Measurements from ENCODE around the gene UBE2K. TPM values are rescaled to one million over a fixed set of nuclear protein-coding genes. Genes with fewer than 3 reads are reported as not detected.
A peak's percentile ranks its signal among the peaks of the same experiment; 100 is the strongest.

Gene UBE2K
- total and polyA plus RNA-seq, 12 donors: 24.0 to 74.0 (median 56.5) TPM

GRCh38 chr4:39682138-39682537 is 15.8 kb upstream of the UBE2K start:
- DNase-seq: no peak
- ATAC-seq: peak in 3 of 8 donors; percentile 31 to 49 (median 42)
- Histone ChIP-seq H3K9me3 (no peaks in the 10 kb centered on the region), H3K36me3 (no peaks in the 10 kb centered on the region), H3K27me3 (no peaks in the 10 kb centered on the region), H3K4me3 (no peak overlapping the region), H3K27ac (no peak overlapping the region), H3K4me1 (peaks cover 0 to 4% (median 0%) of the 10 kb centered on the region in 9 donors)
- 77 to 83% methylated on average over 2 of the region's 2 CpGs for WGBS, 2 donors
- intact Hi-C loops (cut with DNase I): no loop called here
- no peak for TF ChIP-seq CTCF (IDR thresholded peaks at IDR 0.05)

GRCh38 chr4:39685990-39686389 is 11.9 kb upstream of the UBE2K start:
- Histone ChIP-seq H3K4me3 (no peak overlapping the region), H3K27ac (no peak overlapping the region), H3K9me3 (no peaks in the 10 kb centered on the region), H3K27me3 (no peaks in the 10 kb centered on the region), H3K36me3 (no peaks in the 10 kb centered on the region), H3K4me1 (peaks cover 0 to 4% (median 0%) of the 10 kb centered on the region in 9 donors)
- no peak for TF ChIP-seq CTCF (IDR thresholded peaks at IDR 0.05)
- DNase-seq (no peak), ATAC-seq (no peak)
- intact Hi-C loops (cut with DNase I): no loop called here
- WGBS, 2 donors: 0% methylated on average over 1 of the region's 1 CpG

GRCh38 chr4:39687014-39687413 is 10.9 kb upstream of the UBE2K start:
- Histone ChIP-seq H3K9me3 (no peaks in the 10 kb centered on the region), H3K27me3 (no peaks in the 10 kb centered on the region), H3K36me3 (no peaks in the 10 kb centered on the region), H3K4me3 (no peak overlapping the region), H3K4me1 (peaks cover 0 to 4% (median 0%) of the 10 kb centered on the region in 9 donors), H3K27ac (no peak overlapping the region)
- no peak for ATAC-seq
- no peak for DNase-seq
- intact Hi-C loops (cut with DNase I): no loop called here
- no peak for TF ChIP-seq CTCF (IDR thresholded peaks at IDR 0.05)

GRCh38 chr4:39689970-39690369 is 8.0 kb upstream of the UBE2K start:
- no peak for TF ChIP-seq CTCF (IDR thresholded peaks at IDR 0.05)
- Histone ChIP-seq H3K27ac (no peak overlapping the region), H3K4me3 (no peak overlapping the region), H3K4me1 (no peaks in the 10 kb centered on the region), H3K36me3 (no peaks in the 10 kb centered on the region), H3K27me3 (no peaks in the 10 kb centered on the region), H3K9me3 (no peaks in the 10 kb centered on the region)
- no peak for DNase-seq
- intact Hi-C loops (cut with DNase I): loop anchor here in 5 of 10 donors (5.0 to 10.0 kb wide), 3 partner anchors 145 to 287 kb away; partner anchors contain the start of gene PDS5A (in 1 of the 5)
- ATAC-seq: no peak
- 76 to 78% methylated on average over 7 of the region's 7 CpGs for WGBS, 2 donors

Data from heart right ventricle (tissue), 16 donors.